ENCODE measurements around the gene GPR137. TPM values are rescaled to one million over a fixed set of nuclear protein-coding genes. Genes with fewer than 3 reads are reported as not detected.
A peak's percentile ranks its signal among the peaks of the same experiment; 100 is the strongest.

GPR137 gene
- total RNA-seq, 3 donors from 2014 or later (not counting 1 experiment from before 2014, with no cell fraction given), result 29.1 to 61.3 (median 34.4) TPM

DNA sequence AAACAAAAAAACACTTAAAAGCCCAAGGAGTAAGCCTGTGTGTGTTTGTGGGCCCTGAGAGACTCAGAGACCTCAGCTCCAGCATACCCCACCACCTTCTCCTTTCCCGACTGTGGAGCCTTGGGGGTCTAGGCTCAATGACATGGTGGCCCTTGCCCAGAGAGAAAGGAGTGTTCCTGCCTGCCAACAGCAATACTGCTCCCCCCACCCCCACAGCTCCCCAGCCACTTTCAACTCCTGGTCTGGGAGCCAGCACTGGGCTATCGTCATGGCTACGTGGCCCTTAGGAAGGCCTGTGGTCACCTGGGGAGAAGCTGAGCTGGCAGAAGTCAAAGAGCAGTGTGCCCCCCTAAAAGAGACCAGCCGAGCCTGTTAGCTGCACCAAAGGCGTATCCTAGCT lies 41.5 kb upstream of the GPR137 start:
- peaks cover 10% of the 10 kb centered on the region for H3K36me3 ChIP-seq (ENCODE audit: control insufficient read depth, insufficient read depth, low read length)
- Mint-ChIP-seq H3K4me1 (peaks cover 21 to 63% of the 10 kb centered on the region in 2 donors), H3K27ac (peak overlapping the region; percentile 7 to 38), H3K36me3 (no peaks in the 10 kb centered on the region), H3K4me3 (peak overlapping the region; percentile 35), H3K9me3 (no peaks in the 10 kb centered on the region), H3K27me3 (ENCODE audit: low read depth in 2 of 2) (no peaks in the 10 kb centered on the region)
- H3K4me1 ChIP-seq (ENCODE audit: control insufficient read depth, insufficient read depth, low read length), result peaks cover 65% of the 10 kb centered on the region
- ATAC-seq (no peak), DNase-seq (no peak)
- H3K9me3 ChIP-seq (ENCODE audit: control insufficient read depth, insufficient read depth, low read length), result no peaks in the 10 kb centered on the region
- no peak overlapping the region for H3K27ac ChIP-seq (ENCODE audit: low read length)
- WGBS (ENCODE audit: insufficient coverage), result 80% methylated on average over 5 of the region's 5 CpGs
- TF ChIP-seq, protein P1, sequence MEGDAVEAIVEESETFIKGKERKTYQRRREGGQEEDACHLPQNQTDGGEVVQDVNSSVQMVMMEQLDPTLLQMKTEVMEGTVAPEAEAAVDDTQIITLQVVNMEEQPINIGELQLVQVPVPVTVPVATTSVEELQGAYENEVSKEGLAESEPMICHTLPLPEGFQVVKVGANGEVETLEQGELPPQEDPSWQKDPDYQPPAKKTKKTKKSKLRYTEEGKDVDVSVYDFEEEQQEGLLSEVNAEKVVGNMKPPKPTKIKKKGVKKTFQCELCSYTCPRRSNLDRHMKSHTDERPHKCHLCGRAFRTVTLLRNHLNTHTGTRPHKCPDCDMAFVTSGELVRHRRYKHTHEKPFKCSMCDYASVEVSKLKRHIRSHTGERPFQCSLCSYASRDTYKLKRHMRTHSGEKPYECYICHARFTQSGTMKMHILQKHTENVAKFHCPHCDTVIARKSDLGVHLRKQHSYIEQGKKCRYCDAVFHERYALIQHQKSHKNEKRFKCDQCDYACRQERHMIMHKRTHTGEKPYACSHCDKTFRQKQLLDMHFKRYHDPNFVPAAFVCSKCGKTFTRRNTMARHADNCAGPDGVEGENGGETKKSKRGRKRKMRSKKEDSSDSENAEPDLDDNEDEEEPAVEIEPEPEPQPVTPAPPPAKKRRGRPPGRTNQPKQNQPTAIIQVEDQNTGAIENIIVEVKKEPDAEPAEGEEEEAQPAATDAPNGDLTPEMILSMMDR (IDR thresholded peaks at IDR 0.05), result no peak
- no peak overlapping the region for H3K4me3 ChIP-seq (ENCODE audit: low read length)
- intact Hi-C loops (cut with micrococcal nuclease), result no loop called here
- H3K27me3 ChIP-seq (ENCODE audit: control insufficient read depth, insufficient read depth, low read length), result no peaks in the 10 kb centered on the region

DNA sequence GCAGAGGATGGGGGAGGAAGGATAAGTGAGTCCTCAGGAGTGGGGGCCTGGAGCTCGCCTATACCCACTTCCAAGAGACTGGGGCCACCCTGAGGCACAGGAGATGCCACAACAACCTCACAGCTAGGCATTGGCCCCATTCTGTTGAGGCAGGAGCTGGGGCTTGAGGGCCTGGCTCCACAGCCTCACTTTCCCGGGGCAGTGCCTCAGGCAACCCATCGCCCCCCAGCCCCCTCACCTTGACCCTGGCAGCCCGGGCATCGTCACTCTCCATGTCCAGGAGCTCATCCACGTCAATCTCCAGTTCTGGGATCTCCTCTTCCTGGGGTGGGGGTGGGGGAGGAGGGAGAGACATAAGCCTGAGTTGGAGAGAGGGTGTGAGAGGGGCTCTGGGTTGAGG lies 40.7 kb upstream of the GPR137 start:
- Histone ChIP-seq H3K27ac (ENCODE audit: low read length) (peak overlapping the region; percentile 14), H3K36me3 (ENCODE audit: control insufficient read depth, insufficient read depth, low read length) (peaks cover 10% of the 10 kb centered on the region), H3K4me3 (ENCODE audit: low read length) (no peak overlapping the region), H3K4me1 (ENCODE audit: control insufficient read depth, insufficient read depth, low read length) (peaks cover 57% of the 10 kb centered on the region), H3K9me3 (ENCODE audit: control insufficient read depth, insufficient read depth, low read length) (no peaks in the 10 kb centered on the region), H3K27me3 (ENCODE audit: control insufficient read depth, insufficient read depth, low read length) (no peaks in the 10 kb centered on the region)
- DNase-seq (no peak), ATAC-seq (no peak)
- TF ChIP-seq, protein P1 (IDR thresholded peaks at IDR 0.05), result no peak
- H3K4me1 Mint-ChIP-seq, result peaks cover 21 to 62% of the 10 kb centered on the region in 2 donors
- 42% methylated on average over 3 of the region's 6 CpGs for WGBS (ENCODE audit: insufficient coverage)
- H3K27ac Mint-ChIP-seq, result peak overlapping the region in 1 of 2 donors; percentile 81
- no peaks in the 10 kb centered on the region for H3K9me3 Mint-ChIP-seq
- H3K4me3 Mint-ChIP-seq, result peak overlapping the region; percentile 81
- no peaks in the 10 kb centered on the region for H3K36me3 Mint-ChIP-seq
- H3K27me3 Mint-ChIP-seq (ENCODE audit: low read depth in 2 of 2), result no peaks in the 10 kb centered on the region
- intact Hi-C loops (cut with micrococcal nuclease), result no loop called here

DNA sequence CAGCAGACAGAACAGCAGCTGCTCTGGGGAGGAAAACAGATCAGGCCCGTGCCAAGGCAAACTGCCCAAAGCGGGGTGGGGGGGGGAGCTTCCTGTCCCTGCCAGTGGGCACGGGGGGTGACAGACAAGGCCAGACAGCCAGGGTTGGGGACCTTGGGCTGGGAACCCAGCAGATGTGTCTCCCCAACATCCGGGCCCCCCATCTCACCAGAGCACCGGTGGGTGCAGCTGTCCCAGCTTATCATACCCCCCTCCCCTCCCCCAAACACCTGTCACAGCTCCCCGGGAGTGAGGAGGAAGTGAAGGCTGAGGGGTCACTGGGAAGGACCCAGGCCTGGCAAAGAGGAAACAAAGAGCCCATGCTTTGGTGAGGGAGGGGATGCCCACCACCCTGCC lies 40.2 kb upstream of the GPR137 start:
- no peaks in the 10 kb centered on the region for H3K9me3 Mint-ChIP-seq
- no peaks in the 10 kb centered on the region for H3K27me3 ChIP-seq (ENCODE audit: control insufficient read depth, insufficient read depth, low read length)
- WGBS (ENCODE audit: insufficient coverage), result 0% methylated on average over 4 of the region's 6 CpGs
- no peaks in the 10 kb centered on the region for H3K36me3 Mint-ChIP-seq
- H3K4me1 Mint-ChIP-seq, result peaks cover 18 to 58% of the 10 kb centered on the region in 2 donors
- H3K36me3 ChIP-seq (ENCODE audit: control insufficient read depth, insufficient read depth, low read length), result peaks cover 10% of the 10 kb centered on the region
- DNase-seq, result peak in 1 of 2 donors; percentile 67
- peak overlapping the region; percentile 69 to 81 for H3K27ac Mint-ChIP-seq
- peaks cover 55% of the 10 kb centered on the region for H3K4me1 ChIP-seq (ENCODE audit: control insufficient read depth, insufficient read depth, low read length)
- intact Hi-C loops (cut with micrococcal nuclease), result no loop called here
- peak overlapping the region; percentile 14 for H3K27ac ChIP-seq (ENCODE audit: low read length)
- no peaks in the 10 kb centered on the region for H3K27me3 Mint-ChIP-seq (ENCODE audit: low read depth in 2 of 2)
- TF ChIP-seq, protein P1 (IDR thresholded peaks at IDR 0.05), result no peak
- no peak for ATAC-seq
- peak overlapping the region; percentile 81 for H3K4me3 Mint-ChIP-seq
- H3K4me3 ChIP-seq (ENCODE audit: low read length), result peak overlapping the region; percentile 53
- no peaks in the 10 kb centered on the region for H3K9me3 ChIP-seq (ENCODE audit: control insufficient read depth, insufficient read depth, low read length)

All from natural killer cell (primary cell).